Muscle layer of colon (tissue), 2 donors: ENCODE results near the gene WWOX.
A peak's percentile ranks its signal among the peaks of the same experiment; 100 is the strongest.
"Not testable (repeated sequence)": the region's sequence is repeated elsewhere in the genome, so short reads cannot be mapped to it uniquely, and the experiment has no call there.

Source experiments
- H3K27ac ChIP-seq: one replicate; pipeline ENCODE4 v1.7.0; 2013; ENCODE audit warnings: low read depth, mild to moderate bottlenecking, low read length, moderate library complexity
- H3K27me3 ChIP-seq, 2 donors: one replicate each; pipeline ENCODE4 v1.7.0; 2013; ENCODE audit warnings: low read length in 2 of 2, mild to moderate bottlenecking in 2 of 2; ENCODE audit not compliant: insufficient read depth in 2 of 2, control insufficient read depth in 1 of 2
- H3K36me3 ChIP-seq: one replicate; pipeline ENCODE4 v1.7.0; 2013; ENCODE audit warnings: mild to moderate bottlenecking, low read length; ENCODE audit not compliant: insufficient read depth
- H3K4me1 ChIP-seq: one replicate; pipeline ENCODE4 v1.7.0; 2013; ENCODE audit warnings: mild to moderate bottlenecking, low read length; ENCODE audit not compliant: insufficient read depth
- H3K4me3 ChIP-seq, 2 donors: one replicate each; pipeline ENCODE4 v1.7.0; 2013; ENCODE audit warnings: low read length in 2 of 2, low read depth in 1 of 2, mild to moderate bottlenecking in 1 of 2, moderate library complexity in 1 of 2
- H3K9ac ChIP-seq: one replicate; pipeline ENCODE4 v1.7.0; 2013; ENCODE audit warnings: low read length
- H3K9me3 ChIP-seq: one replicate; pipeline ENCODE4 v1.7.0; 2013; ENCODE audit warnings: mild to moderate bottlenecking, low read length
- donor health status: abdominal sarcoma.
- donor health status: Adenocarcinoma of cecum.

WWOX gene

GRCh38 chr16:79229361-79229760 lies 1129.9 kb downstream of the WWOX start:
- Histone ChIP-seq H3K4me3 (peak overlapping the region in 1 of 2 donors; percentile 44), H3K27ac (no peak overlapping the region), H3K9ac (no peak overlapping the region), H3K4me1 (peaks cover 9% of the 10 kb centered on the region), H3K27me3 (no peaks in the 10 kb centered on the region), H3K36me3 (no peaks in the 10 kb centered on the region), H3K9me3 (no peaks in the 10 kb centered on the region)

- not testable (repeated sequence) for H3K9ac ChIP-seq, H3K4me3 ChIP-seq, H3K27ac ChIP-seq, H3K27me3 ChIP-seq, H3K36me3 ChIP-seq, H3K9me3 ChIP-seq
- peaks cover 11% of the 10 kb centered on the region for H3K4me1 ChIP-seq
Observed at GRCh38 chr16:79245700-79246099, 1146.2 kb downstream of the WWOX start.

GRCh38 chr16:79247386-79247785 lies 1147.9 kb downstream of the WWOX start:
- H3K9ac ChIP-seq, result no peak overlapping the region
- H3K4me3 ChIP-seq, result no peak overlapping the region
- H3K4me1 ChIP-seq, result peaks cover 11% of the 10 kb centered on the region
- no peak overlapping the region for H3K27ac ChIP-seq
- H3K9me3 ChIP-seq, result no peaks in the 10 kb centered on the region
- no peaks in the 10 kb centered on the region for H3K36me3 ChIP-seq
- H3K27me3 ChIP-seq, result no peaks in the 10 kb centered on the region

- no peaks in the 10 kb centered on the region for H3K36me3 ChIP-seq
- H3K4me1 ChIP-seq, result peaks cover 11% of the 10 kb centered on the region
- no peaks in the 10 kb centered on the region for H3K27me3 ChIP-seq
- no peak overlapping the region for H3K27ac ChIP-seq
- H3K9me3 ChIP-seq, result no peaks in the 10 kb centered on the region
- no peak overlapping the region for H3K4me3 ChIP-seq
- H3K9ac ChIP-seq, result no peak overlapping the region
Observed at GRCh38 chr16:79248351-79248750, 1148.9 kb downstream of the WWOX start.

- Histone ChIP-seq H3K4me3 (no peak overlapping the region), H3K27me3 (no peaks in the 10 kb centered on the region), H3K27ac (no peak overlapping the region), H3K9me3 (no peaks in the 10 kb centered on the region), H3K4me1 (peaks cover 11% of the 10 kb centered on the region), H3K36me3 (no peaks in the 10 kb centered on the region), H3K9ac (no peak overlapping the region)
Observed at GRCh38 chr16:79250502-79251098, 1151.1 kb downstream of the WWOX start.

GRCh38 chr16:79253100-79253631 lies 1153.7 kb downstream of the WWOX start:
- Histone ChIP-seq H3K4me3 (no peak overlapping the region), H3K27me3 (no peaks in the 10 kb centered on the region), H3K9ac (no peak overlapping the region), H3K4me1 (peaks cover 11% of the 10 kb centered on the region), H3K9me3 (no peaks in the 10 kb centered on the region), H3K36me3 (no peaks in the 10 kb centered on the region), H3K27ac (no peak overlapping the region)

- Histone ChIP-seq H3K27me3 (no peaks in the 10 kb centered on the region), H3K9me3 (no peaks in the 10 kb centered on the region), H3K4me1 (peaks cover 9% of the 10 kb centered on the region), H3K4me3 (no peak overlapping the region), H3K9ac (no peak overlapping the region), H3K27ac (no peak overlapping the region), H3K36me3 (no peaks in the 10 kb centered on the region)
Observed at GRCh38 chr16:79257953-79258490, 1158.6 kb downstream of the WWOX start.

GRCh38 chr16:79260890-79261289 lies 1161.4 kb downstream of the WWOX start:
- not testable (repeated sequence) for H3K9ac ChIP-seq, H3K4me3 ChIP-seq, H3K27me3 ChIP-seq, H3K9me3 ChIP-seq, H3K4me1 ChIP-seq, H3K36me3 ChIP-seq, H3K27ac ChIP-seq

GRCh38 chr16:79261481-79261940 lies 1162.1 kb downstream of the WWOX start:
- no peak overlapping the region for H3K4me3 ChIP-seq
- H3K27ac ChIP-seq, result no peak overlapping the region
- H3K9me3 ChIP-seq, result no peaks in the 10 kb centered on the region
- no peaks in the 10 kb centered on the region for H3K36me3 ChIP-seq
- no peak overlapping the region for H3K9ac ChIP-seq
- H3K4me1 ChIP-seq, result peaks cover 9% of the 10 kb centered on the region
- H3K27me3 ChIP-seq, result no peaks in the 10 kb centered on the region

- Histone ChIP-seq H3K4me1 (peaks cover 9% of the 10 kb centered on the region), H3K27me3 (no peaks in the 10 kb centered on the region), H3K9ac (no peak overlapping the region), H3K4me3 (no peak overlapping the region), H3K9me3 (no peaks in the 10 kb centered on the region), H3K27ac (no peak overlapping the region), H3K36me3 (no peaks in the 10 kb centered on the region)
Observed at GRCh38 chr16:79261944-79262552, 1162.6 kb downstream of the WWOX start.
